22Rv1 (cell line): ENCODE measurements around the gene ARHGEF5.
"Not testable (repeated sequence)": the region's sequence is repeated elsewhere in the genome, so short reads cannot be mapped to it uniquely, and the experiment has no call there.

ENCODE experiments used
- H3K27ac ChIP-seq: fragments of 450-650 bp; 2 replicates; pipeline ENCODE4 v1.5.1; 2017
- TF ChIP-seq, protein P1 (sequence below): fragments of 450-650 bp; IDR thresholded peaks from 2 replicates; pipeline ENCODE4 v1.5.1; 2017; ENCODE audit warnings: mild to moderate bottlenecking

ARHGEF5 gene

DNA sequence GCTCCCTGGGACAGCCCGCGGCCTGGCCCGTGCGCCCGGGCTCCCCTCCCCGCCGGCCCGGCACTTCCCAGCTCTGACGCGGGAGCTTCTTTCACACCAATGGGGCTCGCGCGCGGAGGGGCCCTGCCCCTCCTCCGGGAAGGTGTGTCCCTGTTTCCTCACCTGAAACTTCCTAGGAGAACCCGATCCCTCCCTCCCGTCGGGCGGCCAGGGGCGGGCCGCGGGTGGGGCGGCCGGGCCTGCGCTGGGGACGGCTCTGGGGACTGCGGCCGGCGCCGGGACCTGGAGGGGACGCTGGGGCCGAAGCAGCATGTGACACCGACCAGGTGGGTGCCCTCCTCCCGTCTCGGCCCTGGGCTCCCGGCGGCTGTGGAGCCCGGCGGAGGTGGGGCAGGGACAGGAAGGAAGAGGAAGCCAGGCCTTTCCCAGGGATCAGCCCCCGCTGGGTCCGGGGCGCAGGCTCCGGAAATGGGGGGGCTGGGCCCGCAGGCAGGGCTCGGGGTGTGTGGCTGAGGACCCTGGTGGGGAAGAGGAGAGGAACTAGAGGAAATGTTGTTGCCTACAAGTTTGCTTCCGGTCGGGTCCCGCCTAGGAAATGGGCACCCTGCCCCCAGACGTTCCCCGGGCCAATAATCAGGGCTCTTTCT lies at the start of gene ARHGEF5:
Gene ARHGEF5 (plus strand): TSS at position 227 of the 647 bp plus-strand sequence. CDS start 7,268 bp downstream, outside the sequence.
- H3K27ac ChIP-seq = not testable (repeated sequence)

DNA sequence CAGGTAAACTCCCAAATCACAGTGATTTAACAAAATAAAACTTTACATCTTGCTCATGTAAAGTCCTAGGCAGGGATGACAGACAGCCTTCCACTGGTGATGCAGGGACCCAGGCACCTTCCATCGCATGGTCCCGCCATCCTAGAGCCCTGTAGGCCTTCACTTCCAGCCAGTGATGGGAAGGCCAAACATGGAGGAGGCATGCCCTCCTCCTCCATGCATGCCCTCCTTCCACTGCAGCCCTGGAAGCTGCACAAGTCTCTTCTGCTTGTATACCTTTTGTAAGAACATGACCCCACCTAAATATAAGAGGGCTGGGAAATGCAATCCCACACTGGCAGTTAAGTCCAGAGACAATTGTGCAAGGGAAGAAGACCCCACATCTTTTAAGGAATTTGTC lies 45.5 kb upstream of the ARHGEF5 start:
- H3K27ac ChIP-seq = not testable (repeated sequence)

DNA sequence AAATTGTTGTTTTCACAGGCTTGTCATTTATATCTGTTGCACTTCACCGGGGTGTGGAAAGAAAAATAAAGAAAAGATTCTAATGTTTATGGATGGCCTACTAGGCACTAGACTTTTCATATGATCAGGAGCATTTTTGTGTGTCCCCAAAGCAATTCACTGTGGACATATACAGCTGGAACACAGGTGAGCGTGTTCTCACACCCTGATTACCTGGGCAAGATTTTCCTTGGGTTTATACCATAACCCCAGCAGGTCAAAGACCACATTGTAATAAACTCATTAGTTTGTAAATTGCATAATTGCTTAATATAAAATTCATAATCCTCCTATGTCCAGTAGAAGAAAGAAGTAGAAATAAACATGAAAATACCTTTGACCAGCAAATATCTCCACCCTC lies 44.0 kb upstream of the ARHGEF5 start:
- not testable (repeated sequence) for H3K27ac ChIP-seq

DNA sequence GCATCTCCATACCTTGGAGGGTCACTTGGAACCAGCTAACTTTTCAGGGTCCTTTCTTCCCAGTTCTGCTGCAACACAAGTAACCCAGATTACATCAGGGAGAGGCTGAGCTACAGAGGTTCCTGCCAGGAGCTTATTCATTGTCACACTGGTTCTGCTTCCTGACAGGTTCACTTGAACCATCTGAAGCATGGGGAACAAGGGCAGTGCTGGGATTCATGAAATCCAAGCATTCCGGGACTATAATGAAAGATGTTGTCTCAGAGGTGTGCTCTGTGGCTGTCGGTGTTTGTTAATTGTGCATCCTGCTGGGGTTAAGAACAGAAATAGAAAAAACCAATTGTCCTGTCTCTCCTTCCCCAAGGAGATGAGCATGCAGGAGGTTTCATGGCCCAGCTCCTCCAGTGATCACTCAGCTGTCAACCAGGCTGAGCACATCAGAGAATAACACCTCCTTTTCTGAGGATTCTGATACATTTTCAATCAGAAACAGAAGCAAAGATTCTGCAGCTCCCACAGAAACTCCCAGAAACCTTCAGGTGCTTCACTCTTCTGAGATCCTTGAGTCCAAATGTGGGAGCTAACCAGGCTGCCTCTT lies 43.2 kb upstream of the ARHGEF5 start, which contains the start of gene OR2A1:
Gene OR2A1 (plus strand): TSS at position 548 of the 598 bp plus-strand sequence. CDS start 5,706 bp downstream, outside the sequence.
- H3K27ac ChIP-seq = not testable (repeated sequence)

DNA sequence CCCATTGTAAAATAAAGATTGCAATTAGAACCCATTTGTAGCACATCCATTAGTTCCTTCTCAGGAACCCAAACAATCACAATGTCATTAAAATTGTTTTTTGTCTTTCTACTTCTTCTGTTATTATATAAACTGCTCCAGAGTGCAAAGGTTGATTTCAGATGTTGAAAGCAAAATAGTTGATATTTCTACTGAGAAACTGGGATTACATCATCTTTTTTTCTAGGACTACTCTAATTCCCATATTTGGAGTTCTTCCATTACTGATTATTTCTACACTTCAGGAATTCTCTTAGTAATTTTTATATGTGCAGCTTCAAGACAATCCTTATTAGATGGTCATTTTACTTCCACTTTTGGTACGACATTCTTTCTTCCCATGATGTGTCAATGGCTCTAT lies 37.7 kb upstream of the ARHGEF5 start:
- not testable (repeated sequence) for H3K27ac ChIP-seq

- not testable (repeated sequence) for H3K27ac ChIP-seq
These were observed 35.7 kb upstream of the ARHGEF5 start for GRCh38 chr7:144319547-144319946.

- H3K27ac ChIP-seq = not testable (repeated sequence)
These were observed 33.5 kb upstream of the ARHGEF5 start for GRCh38 chr7:144321677-144322206.

DNA sequence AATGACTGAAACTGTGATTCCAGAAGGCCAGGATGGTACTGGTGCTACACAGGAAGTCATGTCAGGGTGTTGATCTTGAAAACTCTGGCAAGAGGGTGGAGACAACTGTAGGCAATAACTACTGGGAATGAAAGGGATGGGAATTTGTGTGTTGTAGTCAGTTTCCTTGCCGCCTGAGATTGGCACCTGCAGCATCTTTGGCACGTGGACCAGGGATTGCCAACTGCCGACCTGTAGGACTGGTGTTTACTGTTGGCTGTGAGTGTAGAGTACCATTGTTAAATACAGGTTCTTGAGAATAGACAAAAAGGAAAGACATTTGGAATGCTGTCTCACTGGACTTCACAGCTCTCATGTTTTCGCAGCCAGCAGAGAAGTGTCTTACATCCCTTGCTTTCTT lies 31.8 kb upstream of the ARHGEF5 start:
- H3K27ac ChIP-seq = not testable (repeated sequence)

DNA sequence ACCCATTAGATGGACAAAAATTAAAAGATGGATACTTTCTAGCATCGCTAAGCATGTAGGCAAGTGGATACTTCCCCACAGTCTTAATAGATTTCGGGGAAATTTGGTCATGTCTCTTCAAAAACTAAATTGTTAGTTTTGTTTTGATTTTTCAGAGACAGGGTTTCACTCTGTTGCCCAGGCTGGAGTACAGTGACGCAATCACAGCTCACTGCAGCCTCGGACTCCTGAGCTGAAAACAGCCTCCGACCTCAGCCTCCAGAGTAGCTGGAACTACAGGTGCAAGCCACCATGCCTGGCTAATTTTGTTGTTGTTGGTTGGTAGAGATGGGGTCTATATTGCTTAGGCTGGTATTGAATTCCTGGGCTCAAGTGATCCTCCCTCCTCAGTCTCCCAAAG lies 29.3 kb upstream of the ARHGEF5 start:
- not testable (repeated sequence) for H3K27ac ChIP-seq

DNA sequence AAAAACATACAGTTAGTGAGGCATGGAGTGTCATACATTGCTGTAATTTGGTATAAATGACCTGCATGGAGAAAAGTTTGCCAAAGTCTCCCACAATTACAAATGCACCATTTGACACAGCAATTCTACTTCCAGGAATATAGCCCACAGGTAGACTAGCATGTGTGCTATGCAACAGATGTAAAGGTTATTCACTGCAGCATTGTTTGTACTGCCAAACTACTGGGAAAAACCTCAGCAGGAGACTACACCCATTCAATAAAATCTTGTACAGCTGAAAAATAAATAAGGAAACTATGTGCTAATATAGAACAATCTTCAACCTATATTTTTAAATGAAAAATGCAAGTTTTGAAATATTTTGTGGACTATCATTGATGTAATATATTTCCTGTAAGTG lies 25.2 kb upstream of the ARHGEF5 start:
- not testable (repeated sequence) for H3K27ac ChIP-seq

DNA sequence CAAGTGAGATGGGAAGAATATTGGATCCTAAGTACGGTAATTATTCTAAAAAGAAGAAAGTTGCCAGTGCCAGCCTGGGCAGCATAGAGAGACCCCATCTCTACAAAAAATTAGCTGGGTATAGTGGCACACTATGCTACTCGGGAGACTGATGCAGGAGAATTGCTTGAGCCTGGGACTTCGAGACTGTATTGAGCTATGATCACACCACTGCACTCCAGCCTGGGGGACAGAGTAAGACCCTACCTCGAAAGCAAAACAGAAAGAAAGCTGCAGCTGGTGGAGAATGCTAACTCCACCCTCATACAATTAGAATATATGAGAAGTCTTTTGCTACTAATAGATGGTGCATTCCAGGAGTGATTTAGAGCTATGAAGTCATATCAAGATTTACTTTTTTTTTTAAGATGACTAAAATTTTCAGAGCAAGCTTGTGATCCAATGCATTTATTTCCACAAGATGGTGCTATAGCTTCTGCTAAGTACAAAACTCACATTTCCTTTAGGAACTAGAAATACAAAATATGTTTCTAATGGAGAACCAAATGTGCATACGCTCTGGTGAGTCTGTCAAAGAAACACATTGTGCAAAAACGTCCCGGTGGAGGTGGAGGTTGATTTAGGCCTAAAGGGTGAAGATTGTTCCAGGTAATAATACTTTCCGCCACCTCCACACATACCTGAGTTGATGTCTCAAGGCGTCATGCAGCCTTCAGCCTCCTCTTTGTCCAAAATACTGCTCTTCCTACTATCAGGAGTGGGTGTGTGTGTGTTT lies 23.8 kb upstream of the ARHGEF5 start:
- TF ChIP-seq, protein P1, sequence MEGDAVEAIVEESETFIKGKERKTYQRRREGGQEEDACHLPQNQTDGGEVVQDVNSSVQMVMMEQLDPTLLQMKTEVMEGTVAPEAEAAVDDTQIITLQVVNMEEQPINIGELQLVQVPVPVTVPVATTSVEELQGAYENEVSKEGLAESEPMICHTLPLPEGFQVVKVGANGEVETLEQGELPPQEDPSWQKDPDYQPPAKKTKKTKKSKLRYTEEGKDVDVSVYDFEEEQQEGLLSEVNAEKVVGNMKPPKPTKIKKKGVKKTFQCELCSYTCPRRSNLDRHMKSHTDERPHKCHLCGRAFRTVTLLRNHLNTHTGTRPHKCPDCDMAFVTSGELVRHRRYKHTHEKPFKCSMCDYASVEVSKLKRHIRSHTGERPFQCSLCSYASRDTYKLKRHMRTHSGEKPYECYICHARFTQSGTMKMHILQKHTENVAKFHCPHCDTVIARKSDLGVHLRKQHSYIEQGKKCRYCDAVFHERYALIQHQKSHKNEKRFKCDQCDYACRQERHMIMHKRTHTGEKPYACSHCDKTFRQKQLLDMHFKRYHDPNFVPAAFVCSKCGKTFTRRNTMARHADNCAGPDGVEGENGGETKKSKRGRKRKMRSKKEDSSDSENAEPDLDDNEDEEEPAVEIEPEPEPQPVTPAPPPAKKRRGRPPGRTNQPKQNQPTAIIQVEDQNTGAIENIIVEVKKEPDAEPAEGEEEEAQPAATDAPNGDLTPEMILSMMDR = peak; percentile 19; the same call in 1 of the 2 replicates
- not testable (repeated sequence) for H3K27ac ChIP-seq

- H3K27ac ChIP-seq = not testable (repeated sequence)
These were observed 23.3 kb upstream of the ARHGEF5 start for GRCh38 chr7:144331996-144332288.

DNA sequence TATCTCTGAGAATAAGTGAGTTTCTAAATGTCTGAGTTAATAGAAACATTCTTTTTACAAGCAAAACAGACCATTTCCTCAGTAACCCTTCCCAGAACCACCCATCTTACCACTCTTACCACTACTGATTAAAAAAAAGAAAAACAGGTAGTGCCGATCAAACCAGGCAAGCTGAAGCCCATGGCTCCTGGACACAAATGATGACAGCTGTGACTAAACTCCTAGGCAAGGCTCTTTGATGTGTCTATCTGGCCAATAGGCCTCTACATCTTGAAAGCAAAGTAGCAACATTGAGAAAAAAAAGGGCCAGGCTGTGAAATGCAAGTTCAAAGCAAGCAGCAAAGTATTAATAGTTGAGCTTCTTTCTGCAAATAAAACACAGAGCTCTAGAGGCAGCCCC lies 6.6 kb upstream of the ARHGEF5 start:
- H3K27ac ChIP-seq = not testable (repeated sequence)

- H3K27ac ChIP-seq = not testable (repeated sequence)
These were observed 3.5 kb upstream of the ARHGEF5 start for GRCh38 chr7:144351667-144352066.

GRCh38 chr7:144356185-144356584 lies 983 bp downstream of the ARHGEF5 start:
- not testable (repeated sequence) for H3K27ac ChIP-seq

DNA sequence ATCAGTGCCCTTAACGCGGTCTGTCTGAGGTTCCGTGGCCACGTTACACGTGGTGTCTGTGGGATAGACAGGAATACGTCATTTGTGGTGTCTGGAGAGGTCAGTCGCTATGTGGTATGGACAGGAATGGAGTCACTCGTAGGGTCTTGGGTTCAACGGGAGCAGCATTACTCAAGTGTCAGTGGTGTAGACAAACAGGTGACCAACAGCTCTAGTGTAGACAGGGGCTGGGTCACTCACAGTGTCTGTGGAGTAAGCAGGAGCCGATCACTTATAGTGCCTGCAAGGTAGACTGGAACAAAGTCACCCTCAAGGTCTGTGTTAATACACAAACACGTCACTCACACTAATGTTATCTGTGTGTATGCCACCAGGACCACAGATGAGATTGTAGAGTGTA lies 1.7 kb downstream of the ARHGEF5 start:
- not testable (repeated sequence) for H3K27ac ChIP-seq

- not testable (repeated sequence) for H3K27ac ChIP-seq
These were observed 6.9 kb downstream of the ARHGEF5 start for GRCh38 chr7:144362061-144362460.

GRCh38 chr7:144365523-144365922 lies 10.3 kb downstream of the ARHGEF5 start:
- not testable (repeated sequence) for H3K27ac ChIP-seq

GRCh38 chr7:144367250-144367649 lies 12.0 kb downstream of the ARHGEF5 start:
- not testable (repeated sequence) for H3K27ac ChIP-seq

DNA sequence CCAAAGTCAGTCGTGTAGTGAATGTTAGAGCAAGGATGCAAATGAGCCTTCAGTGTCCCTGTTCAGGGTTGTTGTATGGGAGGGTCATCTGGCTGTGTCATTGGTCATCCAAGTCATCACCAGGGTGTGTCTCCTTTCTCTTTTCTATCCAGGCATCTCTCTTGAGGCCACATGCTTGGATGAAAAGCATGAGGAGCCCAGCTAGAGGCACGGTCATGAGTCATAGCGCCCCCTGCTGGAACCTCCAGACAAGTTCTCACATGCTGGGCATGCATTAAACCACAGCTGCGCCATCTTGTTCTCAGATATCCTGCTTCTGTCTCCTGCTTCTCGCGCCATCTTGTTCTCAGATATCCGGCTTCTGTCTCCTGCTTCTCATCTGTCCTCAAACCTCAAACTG lies 14.0 kb downstream of the ARHGEF5 start:
- H3K27ac ChIP-seq = not testable (repeated sequence)
